HepG2 (cell line): ENCODE data around the gene SOCS1. TPM values are rescaled to one million over a fixed set of nuclear protein-coding genes. Genes with fewer than 3 reads are reported as not detected.
A peak's percentile ranks its signal among the peaks of the same experiment; 100 is the strongest.

ENCODE experiments used
- CHCHD3 ChIP-seq: sonication (generic); formaldehyde crosslinking; IDR thresholded peaks from 2 replicates; pipeline ENCODE4 v1.8.0; 2022; ENCODE audit warnings: mild to moderate bottlenecking, missing genetic modification reagents, moderate library complexity
- CHD4 ChIP-seq: fragments of 200-600 bp; sonication (generic); IDR thresholded peaks from 2 replicates; pipeline ENCODE4 v1.7.0; 2017; ENCODE audit warnings: mild to moderate bottlenecking, low read length, borderline replicate concordance
- GPN1 ChIP-seq: sonication (generic); formaldehyde crosslinking; IDR thresholded peaks from 2 replicates; pipeline ENCODE4 v1.5.1; 2020; ENCODE audit warnings: missing genetic modification reagents, borderline replicate concordance
- HNF4G ChIP-seq, 2 experiments: sonication (generic) in 1 of 2; formaldehyde crosslinking in 1 of 2; IDR thresholded peaks; 2 replicates each; pipeline versions ENCODE4 v1.4.0 to v1.6.1; 2011 to 2020; ENCODE audit warnings: borderline replicate concordance in 2 of 2, low read depth in 2 of 2, mild to moderate bottlenecking in 2 of 2, low read length in 1 of 2, missing genetic modification reagents in 1 of 2, moderate library complexity in 1 of 2
- HNRNPUL1 ChIP-seq: fragments of 200-400 bp; formaldehyde crosslinking; IDR thresholded peaks from 2 replicates; pipeline ENCODE4 v1.6.1; 2017; ENCODE audit warnings: low read depth, mild to moderate bottlenecking, low read length, moderate library complexity
- IKZF4 ChIP-seq: sonication (generic); formaldehyde crosslinking; IDR thresholded peaks from 2 replicates; pipeline ENCODE4 v1.5.1; 2020; ENCODE audit warnings: borderline replicate concordance, mild to moderate bottlenecking, low read depth, missing genetic modification reagents; ENCODE audit errors: not compliant biosample characterization
- JUNB ChIP-seq: sonication (generic); formaldehyde crosslinking; IDR thresholded peaks from 2 replicates; pipeline ENCODE4 v1.8.0; 2022; ENCODE audit warnings: missing genetic modification reagents, mild to moderate bottlenecking, borderline replicate concordance
- ZKSCAN8 ChIP-seq: IDR thresholded peaks from 2 replicates; pipeline ENCODE4 v1.6.1; 2016; ENCODE audit warnings: borderline replicate concordance, missing genetic modification reagents, missing compliant biosample characterization
- ZNF234 ChIP-seq: sonication (generic); formaldehyde crosslinking; conservative IDR thresholded peaks from 2 replicates; pipeline ENCODE4 v1.5.1; 2020; ENCODE audit warnings: mild to moderate bottlenecking, missing genetic modification reagents
- ZNF567 ChIP-seq: sonication (generic); formaldehyde crosslinking; IDR thresholded peaks from 2 replicates; pipeline ENCODE4 v1.8.1; 2023; ENCODE audit warnings: mild to moderate bottlenecking, missing genetic modification reagents, borderline replicate concordance
- ZNF629 ChIP-seq: sonication (generic); formaldehyde crosslinking; conservative IDR thresholded peaks from 2 replicates; pipeline ENCODE4 v1.5.0; 2020; ENCODE audit warnings: missing genetic modification reagents
- ZNF891 ChIP-seq: sonication (generic); formaldehyde crosslinking; IDR thresholded peaks from 2 replicates; pipeline ENCODE4 v1.5.0; 2020; ENCODE audit warnings: mild to moderate bottlenecking, missing genetic modification reagents
- polyA plus RNA-seq, 8 experiments: library from polyadenylated mRNA; depleted of rRNA in 3 of 8; stranded (reverse) in 7 of 8; unstranded in 1 of 8; fragments of >200 nt; fragmentation: Illumina TruSeq in 4 of 8; extraction: Trizol in 4 of 8; gene quantifications; 2 replicates each; pipeline versions ENCODE4 v1.2.1 to v1.2.3, GENCODE V29; 2011 to 2016; ENCODE audit warnings: low read depth in 4 of 8, missing spikeins in 1 of 8, mixed read lengths in 1 of 8; ENCODE audit not compliant: insufficient read depth in 1 of 8
- total RNA-seq, 5 experiments: library from RNA; depleted of rRNA; stranded (reverse); fragments of >200 nt; fragmentation: Illumina TruSeq; extraction: Trizol; gene quantifications; 2 replicates each; pipeline ENCODE4 v1.2.3, GENCODE V29; 2016; ENCODE audit warnings: low read depth in 1 of 5
- TF ChIP-seq, protein P1 (sequence below): sonication (generic); formaldehyde crosslinking; IDR thresholded peaks from 2 replicates; pipeline ENCODE4 v1.9.0; 2022; ENCODE audit warnings: missing genetic modification reagents, mild to moderate bottlenecking, borderline replicate concordance
- TF ChIP-seq, protein P2 (sequence below): sonication (generic); formaldehyde crosslinking; IDR thresholded peaks from 2 replicates; pipeline ENCODE4 v1.5.0; 2020; ENCODE audit warnings: mild to moderate bottlenecking, missing genetic modification reagents
- TF ChIP-seq, protein P3 (sequence below): sonication (generic); formaldehyde crosslinking; IDR thresholded peaks from 2 replicates; pipeline ENCODE4 v1.4.0; 2020; ENCODE audit warnings: low read depth, mild to moderate bottlenecking, missing genetic modification reagents
- TF ChIP-seq, protein P4 (sequence below): sonication (generic); formaldehyde crosslinking; conservative IDR thresholded peaks from 2 replicates; pipeline ENCODE4 v1.8.0; 2022; ENCODE audit warnings: mild to moderate bottlenecking, moderate library complexity, missing genetic modification reagents
- TF ChIP-seq, protein P5 (sequence below): sonication (generic); formaldehyde crosslinking; IDR thresholded peaks from 2 replicates; pipeline ENCODE4 v1.4.0; 2020; ENCODE audit warnings: mild to moderate bottlenecking, low read depth, missing genetic modification reagents
- TF ChIP-seq, protein P6 (sequence below): IDR thresholded peaks from 2 replicates; pipeline ENCODE4 v1.6.1; 2012; ENCODE audit warnings: inconsistent platforms
- TF ChIP-seq, protein P7 (sequence below): sonication (generic); formaldehyde crosslinking; IDR thresholded peaks from 2 replicates; pipeline ENCODE4 v1.8.0; 2022; ENCODE audit warnings: mild to moderate bottlenecking, missing genetic modification reagents

SOCS1 gene
- total and polyA plus RNA-seq, 2 of the 13 experiments (the other 11 are each of a cell fraction or from before 2014, with no cell fraction given) = 5.3 to 6.3 TPM

DNA sequence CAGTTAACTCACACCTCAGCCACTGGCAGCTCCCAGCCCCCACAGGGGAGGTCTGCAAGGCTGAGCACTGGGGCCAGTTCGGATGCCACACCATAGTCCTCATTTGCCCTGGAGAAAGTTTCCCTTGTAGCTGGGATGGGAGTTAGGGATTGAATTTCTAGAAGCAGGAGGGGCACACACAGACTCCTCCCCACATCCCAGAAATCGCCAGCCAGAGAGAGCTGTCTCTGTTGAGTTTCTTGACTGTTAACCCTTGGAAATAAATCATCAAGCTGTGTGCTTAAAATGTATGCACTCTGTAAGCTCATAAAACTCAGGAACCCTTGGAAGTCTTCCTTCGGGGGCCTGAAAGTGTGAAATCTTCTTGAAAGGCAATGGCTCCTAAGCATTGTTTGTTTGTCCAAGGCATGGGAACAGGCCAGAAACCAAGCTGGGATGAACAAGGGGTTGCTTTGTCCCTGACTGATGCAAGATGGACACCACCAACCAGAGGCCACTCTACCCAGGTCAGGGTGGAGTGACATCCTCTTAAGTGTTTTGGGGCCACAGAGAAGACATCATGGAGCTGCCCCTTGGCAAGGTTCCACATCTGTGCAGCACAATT is 17.8 kb upstream of the SOCS1 start (continued):
- TF ChIP-seq ZNF567 (no peak), ZKSCAN8 (CRISPR knock-in tag) (no peak), HNF4G (IDR thresholded peaks at IDR 0.05; ENCODE audit: borderline replicate concordance, low read depth, low read length) (peak; percentile 42; the same call in 1 of the 2 replicates), HNF4G (CRISPR knock-in tag; IDR thresholded peaks at IDR 0.05; ENCODE audit: borderline replicate concordance, low read depth) (no peak), CHD4 (peak; percentile 73; the same call in 1 of the 2 replicates), IKZF4 (CRISPR knock-in tag) (no peak), HNRNPUL1 (no peak), ZNF629 (no peak), JUNB (CRISPR knock-in tag) (no peak), GPN1 (CRISPR knock-in tag) (no peak), CHCHD3 (no peak), ZNF234 (CRISPR knock-in tag) (no peak), ZNF891 (no peak)
- TF ChIP-seq, protein P1, sequence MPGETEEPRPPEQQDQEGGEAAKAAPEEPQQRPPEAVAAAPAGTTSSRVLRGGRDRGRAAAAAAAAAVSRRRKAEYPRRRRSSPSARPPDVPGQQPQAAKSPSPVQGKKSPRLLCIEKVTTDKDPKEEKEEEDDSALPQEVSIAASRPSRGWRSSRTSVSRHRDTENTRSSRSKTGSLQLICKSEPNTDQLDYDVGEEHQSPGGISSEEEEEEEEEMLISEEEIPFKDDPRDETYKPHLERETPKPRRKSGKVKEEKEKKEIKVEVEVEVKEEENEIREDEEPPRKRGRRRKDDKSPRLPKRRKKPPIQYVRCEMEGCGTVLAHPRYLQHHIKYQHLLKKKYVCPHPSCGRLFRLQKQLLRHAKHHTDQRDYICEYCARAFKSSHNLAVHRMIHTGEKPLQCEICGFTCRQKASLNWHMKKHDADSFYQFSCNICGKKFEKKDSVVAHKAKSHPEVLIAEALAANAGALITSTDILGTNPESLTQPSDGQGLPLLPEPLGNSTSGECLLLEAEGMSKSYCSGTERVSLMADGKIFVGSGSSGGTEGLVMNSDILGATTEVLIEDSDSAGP (CRISPR knock-in tag) = peak; percentile 49; the same call in 1 of the 2 replicates
- TF ChIP-seq, protein P2, sequence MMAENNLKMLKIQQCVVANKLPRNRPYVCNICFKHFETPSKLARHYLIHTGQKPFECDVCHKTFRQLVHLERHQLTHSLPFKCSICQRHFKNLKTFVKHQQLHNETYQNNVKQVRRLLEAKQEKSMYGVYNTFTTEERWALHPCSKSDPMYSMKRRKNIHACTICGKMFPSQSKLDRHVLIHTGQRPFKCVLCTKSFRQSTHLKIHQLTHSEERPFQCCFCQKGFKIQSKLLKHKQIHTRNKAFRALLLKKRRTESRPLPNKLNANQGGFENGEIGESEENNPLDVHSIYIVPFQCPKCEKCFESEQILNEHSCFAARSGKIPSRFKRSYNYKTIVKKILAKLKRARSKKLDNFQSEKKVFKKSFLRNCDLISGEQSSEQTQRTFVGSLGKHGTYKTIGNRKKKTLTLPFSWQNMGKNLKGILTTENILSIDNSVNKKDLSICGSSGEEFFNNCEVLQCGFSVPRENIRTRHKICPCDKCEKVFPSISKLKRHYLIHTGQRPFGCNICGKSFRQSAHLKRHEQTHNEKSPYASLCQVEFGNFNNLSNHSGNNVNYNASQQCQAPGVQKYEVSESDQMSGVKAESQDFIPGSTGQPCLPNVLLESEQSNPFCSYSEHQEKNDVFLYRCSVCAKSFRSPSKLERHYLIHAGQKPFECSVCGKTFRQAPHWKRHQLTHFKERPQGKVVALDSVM (CRISPR knock-in tag) = no peak
- TF ChIP-seq, protein P3, sequence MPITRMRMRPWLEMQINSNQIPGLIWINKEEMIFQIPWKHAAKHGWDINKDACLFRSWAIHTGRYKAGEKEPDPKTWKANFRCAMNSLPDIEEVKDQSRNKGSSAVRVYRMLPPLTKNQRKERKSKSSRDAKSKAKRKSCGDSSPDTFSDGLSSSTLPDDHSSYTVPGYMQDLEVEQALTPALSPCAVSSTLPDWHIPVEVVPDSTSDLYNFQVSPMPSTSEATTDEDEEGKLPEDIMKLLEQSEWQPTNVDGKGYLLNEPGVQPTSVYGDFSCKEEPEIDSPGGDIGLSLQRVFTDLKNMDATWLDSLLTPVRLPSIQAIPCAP (CRISPR knock-in tag) = 0 out of 2 replicates have a peak, but pooled peaks have one; percentile 9
- TF ChIP-seq, protein P4, sequence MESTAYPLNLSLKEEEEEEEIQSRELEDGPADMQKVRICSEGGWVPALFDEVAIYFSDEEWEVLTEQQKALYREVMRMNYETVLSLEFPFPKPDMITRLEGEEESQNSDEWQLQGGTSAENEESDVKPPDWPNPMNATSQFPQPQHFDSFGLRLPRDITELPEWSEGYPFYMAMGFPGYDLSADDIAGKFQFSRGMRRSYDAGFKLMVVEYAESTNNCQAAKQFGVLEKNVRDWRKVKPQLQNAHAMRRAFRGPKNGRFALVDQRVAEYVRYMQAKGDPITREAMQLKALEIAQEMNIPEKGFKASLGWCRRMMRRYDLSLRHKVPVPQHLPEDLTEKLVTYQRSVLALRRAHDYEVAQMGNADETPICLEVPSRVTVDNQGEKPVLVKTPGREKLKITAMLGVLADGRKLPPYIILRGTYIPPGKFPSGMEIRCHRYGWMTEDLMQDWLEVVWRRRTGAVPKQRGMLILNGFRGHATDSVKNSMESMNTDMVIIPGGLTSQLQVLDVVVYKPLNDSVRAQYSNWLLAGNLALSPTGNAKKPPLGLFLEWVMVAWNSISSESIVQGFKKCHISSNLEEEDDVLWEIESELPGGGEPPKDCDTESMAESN (CRISPR knock-in tag) = no peak
- TF ChIP-seq, protein P5, sequence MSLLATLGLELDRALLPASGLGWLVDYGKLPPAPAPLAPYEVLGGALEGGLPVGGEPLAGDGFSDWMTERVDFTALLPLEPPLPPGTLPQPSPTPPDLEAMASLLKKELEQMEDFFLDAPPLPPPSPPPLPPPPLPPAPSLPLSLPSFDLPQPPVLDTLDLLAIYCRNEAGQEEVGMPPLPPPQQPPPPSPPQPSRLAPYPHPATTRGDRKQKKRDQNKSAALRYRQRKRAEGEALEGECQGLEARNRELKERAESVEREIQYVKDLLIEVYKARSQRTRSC (CRISPR knock-in tag) = 0 out of 2 replicates have a peak, but pooled peaks have one; percentile 37
- TF ChIP-seq, protein P6, sequence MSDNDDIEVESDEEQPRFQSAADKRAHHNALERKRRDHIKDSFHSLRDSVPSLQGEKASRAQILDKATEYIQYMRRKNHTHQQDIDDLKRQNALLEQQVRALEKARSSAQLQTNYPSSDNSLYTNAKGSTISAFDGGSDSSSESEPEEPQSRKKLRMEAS = 0 out of 2 replicates have a peak, but pooled peaks have one; percentile 46
- TF ChIP-seq, protein P7, sequence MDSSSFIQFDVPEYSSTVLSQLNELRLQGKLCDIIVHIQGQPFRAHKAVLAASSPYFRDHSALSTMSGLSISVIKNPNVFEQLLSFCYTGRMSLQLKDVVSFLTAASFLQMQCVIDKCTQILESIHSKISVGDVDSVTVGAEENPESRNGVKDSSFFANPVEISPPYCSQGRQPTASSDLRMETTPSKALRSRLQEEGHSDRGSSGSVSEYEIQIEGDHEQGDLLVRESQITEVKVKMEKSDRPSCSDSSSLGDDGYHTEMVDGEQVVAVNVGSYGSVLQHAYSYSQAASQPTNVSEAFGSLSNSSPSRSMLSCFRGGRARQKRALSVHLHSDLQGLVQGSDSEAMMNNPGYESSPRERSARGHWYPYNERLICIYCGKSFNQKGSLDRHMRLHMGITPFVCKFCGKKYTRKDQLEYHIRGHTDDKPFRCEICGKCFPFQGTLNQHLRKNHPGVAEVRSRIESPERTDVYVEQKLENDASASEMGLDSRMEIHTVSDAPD (CRISPR knock-in tag) = no peak
